ENCODE data around the gene FAIM2. TPM values are rescaled to one million over a fixed set of nuclear protein-coding genes. Genes with fewer than 3 reads are reported as not detected.

Gene FAIM2
- total RNA-seq, 3 donors from 2014 or later = 0.16 to 0.54 TPM; not detected in 1

- Mint-ChIP-seq H3K27me3 (ENCODE audit: low read depth) (peaks cover 9% of the 10 kb centered on the region), H3K4me1 (ENCODE audit: low read depth) (peaks cover 9% of the 10 kb centered on the region), H3K36me3 (ENCODE audit: insufficient read depth) (no peaks in the 10 kb centered on the region), H3K9me3 (no peaks in the 10 kb centered on the region), H3K4me3 (no peak overlapping the region)
- ATAC-seq (no peak), DNase-seq (no peak)
These were observed 3.3 kb downstream of the FAIM2 start for GRCh38 chr12:49900371-49900770.

DNA sequence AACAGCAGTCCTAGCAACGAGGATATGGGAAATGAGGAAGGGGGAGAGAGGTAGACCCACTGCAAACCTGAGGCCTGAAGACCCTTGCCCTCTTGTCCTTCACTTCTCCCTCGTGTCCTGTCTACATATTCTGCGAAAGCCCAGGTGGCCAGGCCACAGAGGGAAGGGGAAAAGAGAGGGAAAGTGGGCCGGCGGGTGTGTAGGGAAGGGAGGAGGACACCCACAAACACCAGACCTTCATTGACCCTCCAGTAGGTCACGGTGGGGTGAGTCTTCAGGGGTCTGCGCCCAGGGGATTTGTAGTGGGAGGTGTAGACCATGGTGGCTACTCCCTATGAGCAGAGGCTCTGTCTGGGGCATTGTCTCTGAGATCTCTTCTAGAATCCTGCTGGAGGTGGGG, 3.8 kb downstream of the FAIM2 start:
- H3K27me3 Mint-ChIP-seq (ENCODE audit: low read depth) = peaks cover 9% of the 10 kb centered on the region
- H3K36me3 Mint-ChIP-seq (ENCODE audit: insufficient read depth) = no peaks in the 10 kb centered on the region
- ATAC-seq (no peak), DNase-seq (no peak)
- H3K9me3 Mint-ChIP-seq = no peaks in the 10 kb centered on the region
- no peak overlapping the region for H3K4me3 Mint-ChIP-seq
- H3K4me1 Mint-ChIP-seq (ENCODE audit: low read depth) = peaks cover 9% of the 10 kb centered on the region

DNA sequence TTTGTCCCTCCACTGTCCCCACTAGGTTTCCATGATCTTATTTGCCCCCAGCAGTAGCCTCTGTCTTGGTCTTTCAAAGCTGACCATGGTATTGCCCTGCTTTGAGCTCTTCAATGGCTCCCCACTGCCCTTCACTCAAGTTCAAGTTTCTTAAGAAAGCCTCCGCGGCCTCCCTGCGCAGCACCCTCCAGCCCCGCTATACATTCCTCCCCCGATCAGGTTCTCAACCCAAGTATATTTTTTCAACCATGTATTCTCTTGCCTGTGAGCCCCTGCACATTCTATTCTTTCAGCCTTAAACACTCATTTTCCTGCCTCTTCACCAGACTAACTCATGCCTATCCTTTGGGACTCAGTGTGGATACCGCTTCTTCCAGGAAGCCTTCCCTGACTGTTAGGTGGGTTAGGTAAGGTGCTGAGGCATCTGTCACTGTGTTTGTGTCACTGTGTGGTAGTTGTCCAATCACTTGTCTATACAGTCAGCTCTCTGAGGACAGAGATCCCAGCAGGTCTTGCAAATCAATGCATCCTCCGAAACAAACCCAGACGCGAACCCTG, 4.3 kb downstream of the FAIM2 start:
- ATAC-seq = no peak
- Mint-ChIP-seq H3K4me1 (ENCODE audit: low read depth) (peaks cover 6% of the 10 kb centered on the region), H3K4me3 (no peak overlapping the region), H3K9me3 (no peaks in the 10 kb centered on the region), H3K27me3 (ENCODE audit: low read depth) (peaks cover 5% of the 10 kb centered on the region), H3K36me3 (ENCODE audit: insufficient read depth) (no peaks in the 10 kb centered on the region)
- no peak for DNase-seq

- Mint-ChIP-seq H3K9me3 (no peaks in the 10 kb centered on the region), H3K4me1 (ENCODE audit: low read depth) (no peaks in the 10 kb centered on the region), H3K4me3 (no peak overlapping the region), H3K36me3 (ENCODE audit: insufficient read depth) (no peaks in the 10 kb centered on the region), H3K27me3 (ENCODE audit: low read depth) (peaks cover 7% of the 10 kb centered on the region)
- DNase-seq (no peak), ATAC-seq (no peak)
These were observed 6.4 kb downstream of the FAIM2 start for GRCh38 chr12:49897276-49897675.

DNA sequence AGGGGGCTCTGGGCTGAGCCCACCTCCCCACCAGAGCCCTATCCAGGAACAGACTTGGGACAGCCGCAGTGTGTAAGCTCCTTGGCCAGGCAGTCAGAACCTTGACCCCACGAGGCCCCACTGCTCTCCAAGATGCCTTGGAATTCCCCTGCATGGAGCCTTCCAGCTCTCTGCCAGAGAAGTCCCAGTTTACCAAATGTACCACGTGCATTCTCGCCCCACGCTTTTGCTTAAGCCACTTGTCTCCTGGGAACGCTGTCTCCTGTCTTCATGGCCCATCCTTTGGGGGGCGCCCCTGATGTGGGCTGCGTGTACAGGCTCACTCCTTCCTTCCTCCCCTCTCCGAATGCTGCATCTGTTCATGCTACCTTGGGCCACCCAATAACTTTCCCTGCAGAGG, 7.9 kb downstream of the FAIM2 start:
- DNase-seq = no peak

DNA sequence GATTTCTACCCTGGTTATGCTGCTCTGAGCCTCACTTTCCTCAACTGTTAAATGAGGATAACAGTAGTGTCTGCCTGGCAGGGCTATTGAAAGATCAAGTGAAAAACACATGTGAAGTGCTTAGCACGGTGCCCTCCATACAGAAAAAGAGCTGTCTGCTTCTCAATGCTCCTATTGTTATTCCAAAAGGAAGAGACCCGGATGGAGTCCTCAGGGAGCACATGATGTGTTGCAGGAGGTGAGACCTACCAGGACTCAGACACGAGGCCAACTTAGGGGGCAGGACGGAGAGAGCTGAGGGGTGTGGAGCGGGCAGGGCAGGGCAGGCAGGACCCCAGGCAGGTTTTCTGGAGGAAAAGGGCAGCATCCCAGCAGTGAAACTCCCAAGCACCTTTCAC, 8.9 kb downstream of the FAIM2 start:
- Mint-ChIP-seq H3K27me3 (ENCODE audit: low read depth) (peaks cover 9% of the 10 kb centered on the region), H3K4me1 (ENCODE audit: low read depth) (no peaks in the 10 kb centered on the region), H3K4me3 (no peak overlapping the region)

More for the DNA sequence above, 7.9 kb downstream of the FAIM2 start:
- H3K36me3 Mint-ChIP-seq (ENCODE audit: insufficient read depth) = no peaks in the 10 kb centered on the region
- H3K9me3 Mint-ChIP-seq = no peaks in the 10 kb centered on the region
- no peaks in the 10 kb centered on the region for H3K4me1 Mint-ChIP-seq (ENCODE audit: low read depth)
- no peak overlapping the region for H3K4me3 Mint-ChIP-seq
- H3K27me3 Mint-ChIP-seq (ENCODE audit: low read depth) = peaks cover 9% of the 10 kb centered on the region
- no peak for ATAC-seq

GRCh38 chr12:49893753-49894750, 9.6 kb downstream of the FAIM2 start:
- ATAC-seq (no peak), DNase-seq (no peak)
- no peaks in the 10 kb centered on the region for H3K36me3 Mint-ChIP-seq (ENCODE audit: insufficient read depth)
- no peaks in the 10 kb centered on the region for H3K4me1 Mint-ChIP-seq (ENCODE audit: low read depth)
- H3K27me3 Mint-ChIP-seq (ENCODE audit: low read depth) = peaks cover 9% of the 10 kb centered on the region
- no peaks in the 10 kb centered on the region for H3K9me3 Mint-ChIP-seq
- H3K4me3 Mint-ChIP-seq = no peak overlapping the region

More for the DNA sequence above, 8.9 kb downstream of the FAIM2 start:
- ATAC-seq = no peak
- DNase-seq = no peak
- no peaks in the 10 kb centered on the region for H3K9me3 Mint-ChIP-seq
- H3K36me3 Mint-ChIP-seq (ENCODE audit: insufficient read depth) = no peaks in the 10 kb centered on the region

DNA sequence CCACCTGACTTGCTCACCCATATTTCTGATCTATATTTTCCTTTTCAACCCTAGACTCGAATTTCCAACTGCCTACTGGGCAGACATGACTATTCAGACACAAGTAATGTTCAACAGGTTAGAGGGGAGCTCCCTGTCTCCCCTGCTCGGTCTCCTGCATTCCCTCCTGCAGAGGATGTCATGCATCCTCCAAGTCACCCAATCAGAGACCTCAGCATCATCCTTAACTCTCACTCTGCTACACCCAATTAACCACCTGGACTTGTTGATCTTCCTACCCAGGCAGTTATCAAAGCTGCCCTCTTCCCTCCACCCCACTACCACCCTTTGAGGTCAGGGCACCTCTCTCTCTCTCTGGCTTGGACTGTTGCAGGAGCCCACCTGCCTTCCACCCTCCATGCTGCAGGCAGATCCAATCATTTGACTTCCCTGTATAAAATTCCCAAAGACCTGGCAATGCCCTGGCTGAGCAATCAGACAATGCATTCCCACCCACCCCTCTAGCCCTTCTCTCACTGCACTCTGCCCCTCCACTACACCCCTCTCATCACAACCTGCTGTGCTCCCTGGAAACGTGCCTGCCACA, 10.9 kb downstream of the FAIM2 start:
- peaks cover 5% of the 10 kb centered on the region for H3K27me3 Mint-ChIP-seq (ENCODE audit: low read depth)
- H3K4me3 Mint-ChIP-seq = no peak overlapping the region
- no peaks in the 10 kb centered on the region for H3K36me3 Mint-ChIP-seq (ENCODE audit: insufficient read depth)
- DNase-seq = no peak
- no peak for ATAC-seq
- H3K9me3 Mint-ChIP-seq = no peaks in the 10 kb centered on the region
- no peaks in the 10 kb centered on the region for H3K4me1 Mint-ChIP-seq (ENCODE audit: low read depth)

GRCh38 chr12:49892084-49892731, 11.5 kb downstream of the FAIM2 start:
- H3K27me3 Mint-ChIP-seq (ENCODE audit: low read depth) = peaks cover 6% of the 10 kb centered on the region
- DNase-seq (no peak), ATAC-seq (no peak)
- H3K36me3 Mint-ChIP-seq (ENCODE audit: insufficient read depth) = no peaks in the 10 kb centered on the region
- no peaks in the 10 kb centered on the region for H3K9me3 Mint-ChIP-seq
- H3K4me3 Mint-ChIP-seq = no peak overlapping the region
- no peaks in the 10 kb centered on the region for H3K4me1 Mint-ChIP-seq (ENCODE audit: low read depth)

DNA sequence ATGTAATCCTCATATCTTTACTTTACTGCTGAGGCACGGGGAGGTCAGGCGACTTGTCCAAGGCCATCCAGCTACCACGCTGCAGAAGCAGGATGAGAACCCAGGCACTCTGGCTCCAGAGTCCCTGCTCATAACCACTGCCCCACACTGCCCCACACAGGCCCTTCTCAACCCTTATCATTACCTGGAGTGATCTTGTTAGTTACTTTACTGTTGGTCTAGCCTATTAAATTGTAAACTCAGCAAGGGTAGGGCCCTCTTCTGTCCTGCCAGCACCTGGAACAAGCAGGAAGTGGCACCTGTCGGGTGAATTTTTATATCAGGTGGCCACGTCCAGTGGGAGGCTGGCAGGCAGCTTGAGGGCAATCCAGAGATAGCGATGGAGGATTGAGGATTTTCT, 12.2 kb downstream of the FAIM2 start:
- peaks cover 11% of the 10 kb centered on the region for H3K27me3 Mint-ChIP-seq (ENCODE audit: low read depth)
- DNase-seq = no peak
- no peak overlapping the region for H3K4me3 Mint-ChIP-seq
- H3K9me3 Mint-ChIP-seq = no peaks in the 10 kb centered on the region
- no peak for ATAC-seq
- H3K36me3 Mint-ChIP-seq (ENCODE audit: insufficient read depth) = no peaks in the 10 kb centered on the region
- H3K4me1 Mint-ChIP-seq (ENCODE audit: low read depth) = no peaks in the 10 kb centered on the region

- Mint-ChIP-seq H3K4me3 (no peak overlapping the region), H3K9me3 (no peaks in the 10 kb centered on the region), H3K36me3 (ENCODE audit: insufficient read depth) (no peaks in the 10 kb centered on the region), H3K4me1 (ENCODE audit: low read depth) (no peaks in the 10 kb centered on the region), H3K27me3 (ENCODE audit: low read depth) (peaks cover 11% of the 10 kb centered on the region)
- DNase-seq (no peak), ATAC-seq (no peak)
These were observed 12.7 kb downstream of the FAIM2 start for GRCh38 chr12:49891012-49891411.

GRCh38 chr12:49890096-49890461, 13.6 kb downstream of the FAIM2 start:
- no peak for DNase-seq
- Mint-ChIP-seq H3K36me3 (ENCODE audit: insufficient read depth) (no peaks in the 10 kb centered on the region), H3K27me3 (ENCODE audit: low read depth) (peaks cover 18% of the 10 kb centered on the region), H3K4me1 (ENCODE audit: low read depth) (no peaks in the 10 kb centered on the region), H3K9me3 (no peaks in the 10 kb centered on the region), H3K4me3 (no peak overlapping the region)
- no peak for ATAC-seq

DNA sequence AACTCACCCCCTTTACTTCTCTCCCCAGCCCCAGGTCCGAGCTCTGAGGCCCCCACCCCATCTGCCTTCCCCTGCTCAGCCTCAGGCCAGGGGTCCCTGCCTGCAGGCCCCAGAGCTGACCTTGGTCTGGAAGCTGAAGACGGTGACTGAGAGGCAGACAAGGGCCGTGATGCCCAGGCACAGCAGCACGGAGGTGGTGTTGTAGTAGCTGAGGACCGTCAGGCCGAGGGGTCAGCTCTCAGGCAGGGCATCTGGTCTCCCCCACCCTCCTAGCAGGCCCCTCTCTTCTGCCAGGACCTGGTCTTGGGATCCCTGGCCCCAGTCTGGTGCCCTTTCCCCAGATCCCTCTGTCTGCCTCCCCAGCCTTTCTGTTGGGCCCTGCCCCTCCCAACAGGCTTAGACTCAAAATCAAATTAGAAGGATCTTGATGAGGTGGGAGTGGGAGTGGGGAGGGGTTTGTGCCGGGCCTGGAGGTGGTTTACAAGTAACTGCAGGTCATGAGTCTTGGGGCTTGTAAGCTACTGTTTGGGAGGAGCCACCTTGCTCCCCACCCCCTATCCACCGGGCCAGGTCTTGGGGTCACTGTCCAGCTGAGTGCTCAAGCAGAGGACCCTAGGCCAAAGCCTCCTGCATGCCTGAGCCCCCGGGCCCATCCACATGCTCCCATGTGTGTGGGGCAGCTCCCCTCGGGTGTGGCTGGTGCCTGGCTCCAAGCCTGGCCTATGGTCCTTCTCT, 14.2 kb downstream of the FAIM2 start:
- Mint-ChIP-seq H3K4me3 (no peak overlapping the region), H3K36me3 (ENCODE audit: insufficient read depth) (no peaks in the 10 kb centered on the region), H3K9me3 (no peaks in the 10 kb centered on the region), H3K4me1 (ENCODE audit: low read depth) (no peaks in the 10 kb centered on the region), H3K27me3 (ENCODE audit: low read depth) (peaks cover 18% of the 10 kb centered on the region)
- DNase-seq (no peak), ATAC-seq (no peak)
